SIG-M5 (cell line): ENCODE data around the gene RIMKLA.

Experiments
- DNase-seq: peaks from one replicate; lab custom pipeline; 2025; lab: John Stamatoyannopoulos, UW

RIMKLA gene

GRCh38 chr1:42380586-42381279 lies at the start of gene RIMKLA:
Gene RIMKLA, plus strand, starts transcription at chr1:42380792. Its CDS starts 143 bp downstream, at chr1:42380935.
- no peak for DNase-seq

- DNase-seq: no peak
Observed at GRCh38 chr1:42332877-42333276, 47.7 kb upstream of the RIMKLA start.

GRCh38 chr1:42333662-42334239 lies 46.8 kb upstream of the RIMKLA start:
- DNase-seq: no peak

- DNase-seq: no peak
Observed at GRCh38 chr1:42334240-42335049, 46.1 kb upstream of the RIMKLA start.

GRCh38 chr1:42335050-42335808 lies 45.4 kb upstream of the RIMKLA start, which contains the start of gene FOXJ3:
Gene FOXJ3, minus strand, starts transcription at chr1:42335235. Its CDS starts 24,142 bp downstream, at chr1:42311093.
- DNase-seq: no peak

- no peak for DNase-seq
Observed at GRCh38 chr1:42335809-42336518, 44.6 kb upstream of the RIMKLA start.

- no peak for DNase-seq
Observed at GRCh38 chr1:42336978-42337377, 43.6 kb upstream of the RIMKLA start.

- no peak for DNase-seq
Observed at GRCh38 chr1:42340093-42340492, 40.5 kb upstream of the RIMKLA start.

- DNase-seq: no peak
Observed at GRCh38 chr1:42340901-42341300, 39.7 kb upstream of the RIMKLA start.

- DNase-seq: no peak
Observed at GRCh38 chr1:42343049-42343448, 37.5 kb upstream of the RIMKLA start.

GRCh38 chr1:42348498-42348897 lies 32.1 kb upstream of the RIMKLA start:
- no peak for DNase-seq

- no peak for DNase-seq
Observed at GRCh38 chr1:42350086-42350485, 30.5 kb upstream of the RIMKLA start.

GRCh38 chr1:42358791-42359190 lies 21.8 kb upstream of the RIMKLA start:
- DNase-seq: no peak

GRCh38 chr1:42359466-42359865 lies 21.1 kb upstream of the RIMKLA start:
- no peak for DNase-seq

GRCh38 chr1:42364089-42364488 lies 16.5 kb upstream of the RIMKLA start:
- DNase-seq: no peak

GRCh38 chr1:42364542-42364941 lies 16.1 kb upstream of the RIMKLA start:
- no peak for DNase-seq

- no peak for DNase-seq
Observed at GRCh38 chr1:42365118-42365517, 15.5 kb upstream of the RIMKLA start.

GRCh38 chr1:42368096-42368795 lies 12.3 kb upstream of the RIMKLA start:
- DNase-seq: no peak

- no peak for DNase-seq
Observed at GRCh38 chr1:42369471-42369870, 11.1 kb upstream of the RIMKLA start.

- DNase-seq: no peak
Observed at GRCh38 chr1:42370876-42371549, 9.6 kb upstream of the RIMKLA start.
